H1 (cell line): ENCODE measurements around the gene ANKRD36B. TPM values are rescaled to one million over a fixed set of nuclear protein-coding genes. Genes with fewer than 3 reads are reported as not detected.
A peak's percentile ranks its signal among the peaks of the same experiment; 100 is the strongest.
"Not testable (repeated sequence)": the region's sequence is repeated elsewhere in the genome, so short reads cannot be mapped to it uniquely, and the experiment has no call there.

Experiments used
- CTCF ChIA-PET: fragments of 300-600 bp; sonication (Branson Sonifier 250); formaldehyde crosslinking; loops from one replicate; lab custom pipeline; 2021; ENCODE audit not compliant: partially characterized antibody; lab: Charles Lee
- POLR2A ChIA-PET: fragments of 300-600 bp; sonication (Branson Sonifier 250); formaldehyde crosslinking; loops from one replicate; lab custom pipeline; 2021; ENCODE audit warnings: inconsistent platforms; ENCODE audit not compliant: partially characterized antibody; lab: Charles Lee
- DNase-seq, 2 experiments: peaks; one replicate each; pipeline versions ENCODE4 v3.0.0 to v3.0.0-alpha.2; 2010 to 2022; ENCODE audit warnings: low spot score in 2 of 2, low read depth in 1 of 2, mixed read lengths in 1 of 2
- FAIRE-seq: peaks from 2 replicates; lab custom pipeline; 2011; peaks lifted over from hg19 to GRCh38; lab: Jason Lieb, UNC
- H2AFZ ChIP-seq: 2 replicates; pipeline ENCODE4 v1.8.1; 2012; ENCODE audit warnings: low read length, inconsistent platforms
- H2AK5ac ChIP-seq: 2 replicates; pipeline ENCODE4 v1.6.1; 2013; ENCODE audit warnings: low read depth, low read length
- H2BK120ac ChIP-seq: replicated peaks from 2 replicates; pipeline ENCODE3; 2013; ENCODE audit warnings: low read depth, low read length, inconsistent platforms
- H2BK12ac ChIP-seq: 2 replicates; pipeline ENCODE4 v1.6.1; 2013; ENCODE audit warnings: low read depth, low read length
- H2BK15ac ChIP-seq: 2 replicates; pipeline ENCODE4 v1.6.1; 2013; ENCODE audit warnings: low read length
- H2BK20ac ChIP-seq: 2 replicates; pipeline ENCODE4 v1.6.1; 2013; ENCODE audit warnings: low read length
- H2BK5ac ChIP-seq: 2 replicates; pipeline ENCODE4 v1.6.1; 2013; ENCODE audit warnings: low read depth, low read length
- H3K14ac ChIP-seq: 2 replicates; pipeline ENCODE4 v1.6.1; 2013; ENCODE audit warnings: inconsistent platforms; ENCODE audit not compliant: insufficient read length
- H3K18ac ChIP-seq: 2 replicates; pipeline ENCODE4 v1.6.1; 2013; ENCODE audit warnings: low read length; ENCODE audit errors: extremely low read depth
- H3K23ac ChIP-seq: 2 replicates; pipeline ENCODE4 v1.6.1; 2013; ENCODE audit warnings: inconsistent platforms; ENCODE audit not compliant: insufficient read length
- H3K23me2 ChIP-seq: 2 replicates; pipeline ENCODE4 v1.6.1; 2013; ENCODE audit warnings: low read depth, low read length
- H3K27ac ChIP-seq: 2 replicates; pipeline ENCODE4 v1.6.1; 2011; ENCODE audit warnings: low read depth, low read length, inconsistent platforms
- H3K27me3 ChIP-seq, 4 experiments: replicated peaks in 1 of 4; 1 replicate in 1 of 4; 2 replicates in 3 of 4; pipeline versions ENCODE4 v1.6.1 to v1.8.1; 2011 to 2013; ENCODE audit warnings: low read length in 3 of 4, mild to moderate bottlenecking in 3 of 4, inconsistent platforms in 2 of 4, mixed read lengths in 2 of 4, moderate library complexity in 1 of 4; ENCODE audit not compliant: control insufficient read depth in 3 of 4, insufficient read depth in 3 of 4; ENCODE audit errors: extremely low read depth in 1 of 4
- H3K36me3 ChIP-seq, 4 experiments: 2 replicates each; pipeline versions ENCODE4 v1.6.1 to v1.8.1; 2011 to 2013; ENCODE audit warnings: mild to moderate bottlenecking in 4 of 4, low read length in 3 of 4, moderate library complexity in 2 of 4, control low read depth in 1 of 4, inconsistent platforms in 1 of 4; ENCODE audit not compliant: insufficient read depth in 4 of 4, control insufficient read depth in 2 of 4
- H3K4ac ChIP-seq: replicated peaks from 2 replicates; pipeline ENCODE3; 2013; ENCODE audit warnings: low read length, low read depth, mixed read lengths, inconsistent platforms; ENCODE audit not compliant: insufficient read length
- H3K4me1 ChIP-seq, 4 experiments: replicated peaks in 1 of 4; 1 replicate in 1 of 4; 2 replicates in 3 of 4; pipeline versions ENCODE4 v1.6.1 to v1.8.1; 2011 to 2013; ENCODE audit warnings: low read length in 3 of 4, inconsistent platforms in 2 of 4, mixed read lengths in 1 of 4; ENCODE audit not compliant: insufficient read depth in 4 of 4, control insufficient read depth in 3 of 4
- H3K4me2 ChIP-seq, 2 experiments: 2 replicates each; pipeline versions ENCODE4 v1.6.1 to v1.8.1; 2011 to 2013; ENCODE audit warnings: low read depth in 2 of 2, low read length in 2 of 2, control low read depth in 1 of 2, inconsistent platforms in 1 of 2, mild to moderate bottlenecking in 1 of 2; ENCODE audit not compliant: insufficient read depth in 1 of 2
- H3K4me3 ChIP-seq, 4 experiments: fragments of 200-600, 300-600 bp in 1 of 4; sonication (generic), shearing (Covaris generic), sonication (Bioruptor Twin) in 1 of 4; 2 replicates each; pipeline versions ENCODE4 v1.5.1 to v1.8.1; 2011 to 2016; ENCODE audit warnings: low read length in 4 of 4, low read depth in 3 of 4, control low read depth in 2 of 4, inconsistent platforms in 2 of 4, mild to moderate bottlenecking in 2 of 4, mixed read lengths in 1 of 4, moderate library complexity in 1 of 4; ENCODE audit not compliant: insufficient read depth in 2 of 4; ENCODE audit errors: extremely low read depth in 1 of 4
- H3K56ac ChIP-seq: replicated peaks from 2 replicates; pipeline ENCODE3; 2013; ENCODE audit warnings: low read depth, mild to moderate bottlenecking, mixed read lengths, low read length, inconsistent platforms; ENCODE audit not compliant: insufficient read length
- H3K79me1 ChIP-seq: 2 replicates; pipeline ENCODE4 v1.6.1; 2013; ENCODE audit warnings: low read depth, low read length, control low read depth
- H3K79me2 ChIP-seq, 2 experiments: 2 replicates each; pipeline versions ENCODE4 v1.6.1 to v1.8.1; 2012 to 2013; ENCODE audit warnings: low read length in 2 of 2, mild to moderate bottlenecking in 2 of 2, inconsistent platforms in 1 of 2; ENCODE audit not compliant: insufficient read depth in 2 of 2, control insufficient read depth in 1 of 2
- H3K9ac ChIP-seq, 4 experiments: replicated peaks in 1 of 4; 1 replicate in 1 of 4; 2 replicates in 3 of 4; pipeline versions ENCODE4 v1.6.1 to v1.8.1; 2011 to 2013; ENCODE audit warnings: low read depth in 3 of 4, low read length in 3 of 4, control low read depth in 2 of 4, mild to moderate bottlenecking in 2 of 4, moderate library complexity in 2 of 4, inconsistent platforms in 1 of 4; ENCODE audit errors: extremely low read depth in 1 of 4
- H3K9me3 ChIP-seq, 2 experiments: 2 replicates each; pipeline versions ENCODE4 v1.6.1 to v1.8.1; 2012 to 2013; ENCODE audit warnings: mild to moderate bottlenecking in 2 of 2, moderate library complexity in 2 of 2, control low read depth in 1 of 2, inconsistent platforms in 1 of 2, low read depth in 1 of 2, low read length in 1 of 2, mixed read lengths in 1 of 2; ENCODE audit not compliant: insufficient read depth in 2 of 2
- H4K20me1 ChIP-seq, 2 experiments: replicated peaks in 1 of 2; 2 replicates each; pipeline versions ENCODE3 to v1.8.1; 2011 to 2013; ENCODE audit warnings: inconsistent platforms in 2 of 2, low read length in 2 of 2, mild to moderate bottlenecking in 1 of 2; ENCODE audit not compliant: insufficient read depth in 2 of 2, control insufficient read depth in 1 of 2
- H4K5ac ChIP-seq: 2 replicates; pipeline ENCODE4 v1.6.1; 2013; ENCODE audit warnings: low read length, low read depth, mixed read lengths, inconsistent platforms; ENCODE audit not compliant: insufficient read length
- H4K8ac ChIP-seq: 2 replicates; pipeline ENCODE4 v1.8.0; 2013; ENCODE audit warnings: mild to moderate bottlenecking, moderate library complexity, low read length, inconsistent platforms; ENCODE audit not compliant: insufficient read depth; ENCODE audit errors: extremely low read depth
- H4K91ac ChIP-seq: replicated peaks from 2 replicates; pipeline ENCODE3; 2013; ENCODE audit warnings: low read length, mixed read lengths, inconsistent platforms; ENCODE audit not compliant: insufficient read length
- WGBS, 2 experiments: shearing (Covaris generic) in 1 of 2; methylation state at CpG; one replicate each; pipeline versions ENCODE4 v1.1.6 to v1.1.7; 2013 to 2015; ENCODE audit warnings: low lambda C conversion rate in 2 of 2, mixed read lengths in 2 of 2, inconsistent platforms in 1 of 2, low coverage in 1 of 2, missing lambda C conversion rate in 1 of 2; ENCODE audit not compliant: insufficient replicate concordance in 2 of 2, insufficient coverage in 1 of 2, insufficient read length in 1 of 2; ENCODE audit errors: extremely low coverage in 1 of 2, missing lambda C conversion rate in 1 of 2; 5-methylcytosine and 5-hydroxymethylcytosine counted together
- polyA plus RNA-seq, 7 experiments: library from polyadenylated mRNA; depleted of rRNA in 3 of 7; stranded (reverse) in 5 of 7; unstranded in 2 of 7; fragments of >200 nt in 5 of 7; fragments of 200-250 nt in 2 of 7; gene quantifications; 1 replicate in 5 of 7; 2 replicates in 1 of 7; 4 replicates in 1 of 7; pipeline versions ENCODE4 v1.2.1 to v1.2.3, GENCODE V29; 2011 to 2013; ENCODE audit warnings: missing spikeins in 2 of 7, mixed read lengths in 2 of 7
- total RNA-seq: library from RNA; stranded (reverse); fragmentation: NEBNext Ultra II Directional; extraction: Animal tissue kit (Norgen Biotek cat#: 25700); gene quantifications from 2 replicates; pipeline ENCODE4 v1.2.1, GENCODE V29; 2021

ANKRD36B gene
- total and polyA plus RNA-seq, 2 of the 8 experiments (the other 6 are each of a cell fraction or from before 2014, with no cell fraction given) = 2.4 to 8.5 TPM

DNA sequence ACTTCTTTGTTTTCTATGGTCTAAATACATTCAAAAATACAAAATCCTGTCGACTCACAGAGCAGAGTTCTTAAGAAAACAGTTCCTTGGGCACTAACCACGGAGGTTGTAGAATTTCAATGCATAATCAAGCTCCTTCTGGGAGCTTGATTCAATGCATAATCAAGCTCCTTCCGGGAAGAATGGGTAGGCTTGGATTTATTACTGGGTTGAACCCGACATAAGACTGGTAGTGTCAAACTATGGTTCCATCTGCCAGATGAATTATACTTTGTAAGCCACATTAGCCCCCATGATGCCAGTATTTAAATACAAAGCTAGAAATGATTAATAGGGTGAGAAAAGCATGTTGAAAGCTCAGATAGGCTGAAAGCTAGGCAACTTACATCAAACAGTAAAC lies 94.0 kb downstream of the ANKRD36B start:
- H3K79me1 ChIP-seq, H3K4me3 ChIP-seq, H4K91ac ChIP-seq, H2BK15ac ChIP-seq, H2BK120ac ChIP-seq, H4K5ac ChIP-seq, FAIRE-seq, H3K18ac ChIP-seq, H2AFZ ChIP-seq, H3K9me3 ChIP-seq, H2BK5ac ChIP-seq, H2AK5ac ChIP-seq, H3K36me3 ChIP-seq, H4K20me1 ChIP-seq, H3K4me2 ChIP-seq, H3K56ac ChIP-seq, H2BK20ac ChIP-seq, H3K27ac ChIP-seq, H3K4ac ChIP-seq, H3K23ac ChIP-seq, H3K9ac ChIP-seq, H3K79me2 ChIP-seq, H3K27me3 ChIP-seq, H4K8ac ChIP-seq, H3K23me2 ChIP-seq, H3K4me1 ChIP-seq, H2BK12ac ChIP-seq, CTCF ChIA-PET, POLR2A ChIA-PET, DNase-seq, H3K14ac ChIP-seq: not testable (repeated sequence)
- no CpG with 5 or more reads among the region's 4 CpGs for WGBS, 2 experiments

DNA sequence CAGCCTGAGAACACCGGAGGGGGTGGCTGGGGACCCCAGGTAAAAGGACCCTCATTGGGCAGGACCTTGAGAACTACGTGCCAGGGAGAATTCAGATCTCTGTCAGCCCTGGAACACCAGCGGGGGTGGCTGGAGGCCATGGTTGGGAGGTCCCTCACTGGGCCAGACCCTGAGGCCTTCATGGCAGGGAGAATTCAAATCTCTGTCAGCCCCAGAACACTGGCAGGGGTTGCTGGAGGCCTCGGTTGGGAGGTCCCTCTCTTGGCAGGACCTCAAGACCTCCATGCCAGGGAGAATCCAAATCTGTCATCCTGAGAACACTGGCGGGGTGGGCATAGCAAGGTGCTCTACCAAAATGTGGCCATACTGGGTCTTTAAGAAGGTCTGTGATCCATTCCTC lies 99.5 kb downstream of the ANKRD36B start:
- POLR2A ChIA-PET, H2BK5ac ChIP-seq, H3K56ac ChIP-seq, H3K4me1 ChIP-seq, H2BK12ac ChIP-seq, H3K23ac ChIP-seq, H3K27me3 ChIP-seq, H2BK120ac ChIP-seq, H2BK20ac ChIP-seq, H3K79me2 ChIP-seq, H4K20me1 ChIP-seq, H3K27ac ChIP-seq, CTCF ChIA-PET, H3K36me3 ChIP-seq, H3K14ac ChIP-seq, H4K8ac ChIP-seq, H3K4me3 ChIP-seq, H2BK15ac ChIP-seq, H3K23me2 ChIP-seq, FAIRE-seq, H3K9me3 ChIP-seq, H4K5ac ChIP-seq, H2AK5ac ChIP-seq, H3K79me1 ChIP-seq, H3K18ac ChIP-seq, H4K91ac ChIP-seq, H3K9ac ChIP-seq, H3K4me2 ChIP-seq, H3K4ac ChIP-seq, H2AFZ ChIP-seq: not testable (repeated sequence)
- peak in 1 of 2 experiments; percentile 30 for DNase-seq
- whole genome bisulfite sequencing, 2 experiments = 92% methylated on average over 4 of the region's 5 CpGs; no CpG with 5 or more reads in 1 of the 2 experiments
